Measurements from ENCODE around the gene ARNT2. TPM values are rescaled to one million over a fixed set of nuclear protein-coding genes. Genes with fewer than 3 reads are reported as not detected.

Gene ARNT2
- total RNA-seq, 1 experiment from 2014 or later, result 7.0 TPM

GRCh38 chr15:80426316-80426715 lies 22.1 kb downstream of the ARNT2 start:
- ATAC-seq, result no peak
- Mint-ChIP-seq H3K36me3 (no peaks in the 10 kb centered on the region), H3K9me3 (no peaks in the 10 kb centered on the region), H3K4me3 (no peak overlapping the region), H3K27ac (no peak overlapping the region), H3K27me3 (ENCODE audit: low read depth) (no peaks in the 10 kb centered on the region), H3K4me1 (no peaks in the 10 kb centered on the region)
- no peak for DNase-seq (ENCODE audit: low spot score)
- CTCF ChIA-PET, result interaction anchor here (0.8 to 0.9 kb wide), 2 partner anchors 8 to 350 kb away, joined by 3 read pairs; no protein-coding TSS in a partner anchor
- POLR2A ChIA-PET, result no interaction called here
- TF ChIP-seq NR2C2 (CRISPR knock-in tag; IDR thresholded peaks at IDR 0.05), result no peak
- no peak for TF ChIP-seq FOXP1 (CRISPR knock-in tag; IDR thresholded peaks at IDR 0.05; ENCODE audit: borderline replicate concordance)
- TF ChIP-seq GTF2I (CRISPR knock-in tag; conservative IDR thresholded peaks at IDR 0.05), result no peak
- TF ChIP-seq ZNF121 (CRISPR knock-in tag; IDR thresholded peaks at IDR 0.05), result no peak
- TF ChIP-seq ZNF425 (CRISPR knock-in tag; conservative IDR thresholded peaks at IDR 0.05), result no peak
- no peak for TF ChIP-seq CDX4 (CRISPR knock-in tag; IDR thresholded peaks at IDR 0.05; ENCODE audit: borderline replicate concordance)
- no peak for TF ChIP-seq FOXJ3 (CRISPR knock-in tag; IDR thresholded peaks at IDR 0.05; ENCODE audit: borderline replicate concordance)
- no peak for TF ChIP-seq MYBL2 (CRISPR knock-in tag; IDR thresholded peaks at IDR 0.05)

- ATAC-seq, result no peak
- CTCF ChIA-PET, result interaction anchor here (2.3 kb wide), 1 partner anchor 11 kb away, joined by 7 read pairs; no protein-coding TSS in a partner anchor
These were observed 25.8 kb downstream of the ARNT2 start for GRCh38 chr15:80429964-80430363.

More at GRCh38 chr15:80429964-80430363, 25.8 kb downstream of the ARNT2 start:
- TF ChIP-seq NFE2L1 (CRISPR knock-in tag; IDR thresholded peaks at IDR 0.05) (no peak), PRRX2 (CRISPR knock-in tag; IDR thresholded peaks at IDR 0.05) (no peak), E2F4 (CRISPR knock-in tag; IDR thresholded peaks at IDR 0.05; ENCODE audit: borderline replicate concordance, low read depth) (no peak), MXD4 (CRISPR knock-in tag; IDR thresholded peaks at IDR 0.05; ENCODE audit: borderline replicate concordance) (no peak), MAX (CRISPR knock-in tag; IDR thresholded peaks at IDR 0.05) (no peak), HMGXB4 (CRISPR knock-in tag; IDR thresholded peaks at IDR 0.05) (no peak), TCF7 (CRISPR knock-in tag; IDR thresholded peaks at IDR 0.05; ENCODE audit: low read depth) (no peak)
- H3K27ac Mint-ChIP-seq, result no peak overlapping the region
- POLR2A ChIA-PET, result no interaction called here
- no peaks in the 10 kb centered on the region for H3K36me3 Mint-ChIP-seq
- no peaks in the 10 kb centered on the region; the same call in 1 of the 2 replicates for H3K4me1 Mint-ChIP-seq
- H3K9me3 Mint-ChIP-seq, result no peaks in the 10 kb centered on the region
- H3K27me3 Mint-ChIP-seq (ENCODE audit: low read depth), result no peaks in the 10 kb centered on the region; the same call in 1 of the 2 replicates
- no peak for DNase-seq (ENCODE audit: low spot score)
- H3K4me3 Mint-ChIP-seq, result no peak overlapping the region
